ENCODE data around the gene ARHGEF1.

GRCh38 chr19:41889896-41890295 lies 6.9 kb downstream of the ARHGEF1 start:
- TF ChIP-seq, protein P1, sequence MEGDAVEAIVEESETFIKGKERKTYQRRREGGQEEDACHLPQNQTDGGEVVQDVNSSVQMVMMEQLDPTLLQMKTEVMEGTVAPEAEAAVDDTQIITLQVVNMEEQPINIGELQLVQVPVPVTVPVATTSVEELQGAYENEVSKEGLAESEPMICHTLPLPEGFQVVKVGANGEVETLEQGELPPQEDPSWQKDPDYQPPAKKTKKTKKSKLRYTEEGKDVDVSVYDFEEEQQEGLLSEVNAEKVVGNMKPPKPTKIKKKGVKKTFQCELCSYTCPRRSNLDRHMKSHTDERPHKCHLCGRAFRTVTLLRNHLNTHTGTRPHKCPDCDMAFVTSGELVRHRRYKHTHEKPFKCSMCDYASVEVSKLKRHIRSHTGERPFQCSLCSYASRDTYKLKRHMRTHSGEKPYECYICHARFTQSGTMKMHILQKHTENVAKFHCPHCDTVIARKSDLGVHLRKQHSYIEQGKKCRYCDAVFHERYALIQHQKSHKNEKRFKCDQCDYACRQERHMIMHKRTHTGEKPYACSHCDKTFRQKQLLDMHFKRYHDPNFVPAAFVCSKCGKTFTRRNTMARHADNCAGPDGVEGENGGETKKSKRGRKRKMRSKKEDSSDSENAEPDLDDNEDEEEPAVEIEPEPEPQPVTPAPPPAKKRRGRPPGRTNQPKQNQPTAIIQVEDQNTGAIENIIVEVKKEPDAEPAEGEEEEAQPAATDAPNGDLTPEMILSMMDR (IDR thresholded peaks at IDR 0.05): no peak
- no peak for TF ChIP-seq POLR2A (IDR thresholded peaks at IDR 0.05)

Data from heart left ventricle (tissue), 13 donors.